Fibroblast of villous mesenchyme (primary cell): Measurements from ENCODE around the gene KIAA0586. TPM values are rescaled to one million over a fixed set of nuclear protein-coding genes. Genes with fewer than 3 reads are reported as not detected.

Experiments used
- DNase-seq: peaks from one replicate; pipeline ENCODE4 v3.0.0-alpha.2; 2010; ENCODE audit warnings: low read depth
- H3K4me3 ChIP-seq: 2 replicates; pipeline ENCODE4 v1.5.1; 2011; ENCODE audit warnings: low read depth, mild to moderate bottlenecking, low read length
- small RNA-seq: library from RNA; depleted of rRNA; stranded (forward); fragments of <200 nt; gene quantifications from one replicate; pipeline ENCODE3, GENCODE V24; 2012
- total RNA-seq: library from RNA; depleted of rRNA; stranded (reverse); fragments of >200 nt; gene quantifications from 2 replicates; pipeline ENCODE4 v1.2.3, GENCODE V29; 2012
- TF ChIP-seq, protein P1 (sequence below): IDR thresholded peaks from 2 replicates; pipeline ENCODE4 v1.5.1; 2012; ENCODE audit warnings: low read depth, mild to moderate bottlenecking, low read length; ENCODE audit not compliant: insufficient read depth

Gene KIAA0586
- total RNA-seq, 1 donor = 30.2 TPM

DNA sequence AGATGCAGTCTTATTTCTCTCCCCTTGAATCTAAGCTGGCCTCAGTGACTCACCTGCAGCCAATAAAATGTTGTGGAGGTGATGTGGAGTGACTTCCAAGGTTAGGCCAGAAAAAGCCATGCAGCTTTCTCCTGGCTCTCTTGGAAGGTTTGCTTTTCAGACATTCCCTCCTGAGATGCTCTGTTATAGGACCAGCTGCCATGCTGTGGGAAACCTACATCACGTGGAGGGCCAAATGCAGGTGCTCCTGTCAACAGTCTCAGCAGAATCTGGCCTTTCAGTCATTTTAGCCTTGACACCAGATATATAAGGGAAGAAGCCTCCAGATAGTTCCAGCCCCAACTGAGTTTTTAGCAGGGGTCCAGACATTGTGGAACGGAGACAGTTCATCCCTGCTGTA is 172.2 kb downstream of the KIAA0586 start:
- TF ChIP-seq, protein P1, sequence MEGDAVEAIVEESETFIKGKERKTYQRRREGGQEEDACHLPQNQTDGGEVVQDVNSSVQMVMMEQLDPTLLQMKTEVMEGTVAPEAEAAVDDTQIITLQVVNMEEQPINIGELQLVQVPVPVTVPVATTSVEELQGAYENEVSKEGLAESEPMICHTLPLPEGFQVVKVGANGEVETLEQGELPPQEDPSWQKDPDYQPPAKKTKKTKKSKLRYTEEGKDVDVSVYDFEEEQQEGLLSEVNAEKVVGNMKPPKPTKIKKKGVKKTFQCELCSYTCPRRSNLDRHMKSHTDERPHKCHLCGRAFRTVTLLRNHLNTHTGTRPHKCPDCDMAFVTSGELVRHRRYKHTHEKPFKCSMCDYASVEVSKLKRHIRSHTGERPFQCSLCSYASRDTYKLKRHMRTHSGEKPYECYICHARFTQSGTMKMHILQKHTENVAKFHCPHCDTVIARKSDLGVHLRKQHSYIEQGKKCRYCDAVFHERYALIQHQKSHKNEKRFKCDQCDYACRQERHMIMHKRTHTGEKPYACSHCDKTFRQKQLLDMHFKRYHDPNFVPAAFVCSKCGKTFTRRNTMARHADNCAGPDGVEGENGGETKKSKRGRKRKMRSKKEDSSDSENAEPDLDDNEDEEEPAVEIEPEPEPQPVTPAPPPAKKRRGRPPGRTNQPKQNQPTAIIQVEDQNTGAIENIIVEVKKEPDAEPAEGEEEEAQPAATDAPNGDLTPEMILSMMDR = no peak
- no peak overlapping the region for H3K4me3 ChIP-seq
- no peak for DNase-seq

Small RNA genes lying within 50 kb of the gene (small RNA-seq; reads per million reads assigned to genes)
- gene HSBP1P1 (not detected), gene RF00019 (not detected)

Other genes with a start within 250 kb of the KIAA0586 start
- gene ACTR10, start 227.6 kb upstream of the KIAA0586 start, total RNA-seq = 57.0 and 57.3 TPM in 2 replicates
- 123 and 159 TPM in 2 replicates for gene PSMA3, start 182.9 kb upstream of the KIAA0586 start, total RNA-seq
- gene ARID4A, start 129.2 kb upstream of the KIAA0586 start, total RNA-seq = 10.8 and 11.9 TPM in 2 replicates
- gene TOMM20L, start 31.8 kb upstream of the KIAA0586 start, total RNA-seq = not detected in 2 replicates
- gene TIMM9, start 188 bp upstream of the KIAA0586 start, total RNA-seq = 20.3 and 22.9 TPM in 2 replicates
- 6.9 and 35.8 TPM in 2 replicates for gene DACT1, start 210.2 kb downstream of the KIAA0586 start, total RNA-seq